GM10248 (cell line): ENCODE results near the gene NKAPL.
A peak's percentile ranks its signal among the peaks of the same experiment; 100 is the strongest.

ENCODE experiments used
- CTCF ChIA-PET: fragments of 300-600 bp; sonication (Branson Sonifier 250); formaldehyde crosslinking; extraction: SDS; loops from one replicate; lab custom pipeline; 2021; ENCODE audit warnings: antibody characterized with exemption; lab: Yijun Ruan, JAX
- POLR2A ChIA-PET: fragments of 350-650 bp; sonication (Branson Sonifier 250); formaldehyde crosslinking; extraction: SDS; loops from one replicate; lab custom pipeline; 2020; ENCODE audit warnings: antibody characterized with exemption; lab: Yijun Ruan, JAX
- DNase-seq: peaks from one replicate; pipeline ENCODE4 v3.0.0; 2012; ENCODE audit errors: extremely low spot score
- TF ChIP-seq, protein P1 (sequence below): IDR thresholded peaks from 2 replicates; pipeline ENCODE4 v1.5.1; 2012; ENCODE audit warnings: mild to moderate bottlenecking, low read depth; ENCODE audit errors: extremely low read depth, missing control alignments, control extremely low read depth

The NKAPL gene

DNA sequence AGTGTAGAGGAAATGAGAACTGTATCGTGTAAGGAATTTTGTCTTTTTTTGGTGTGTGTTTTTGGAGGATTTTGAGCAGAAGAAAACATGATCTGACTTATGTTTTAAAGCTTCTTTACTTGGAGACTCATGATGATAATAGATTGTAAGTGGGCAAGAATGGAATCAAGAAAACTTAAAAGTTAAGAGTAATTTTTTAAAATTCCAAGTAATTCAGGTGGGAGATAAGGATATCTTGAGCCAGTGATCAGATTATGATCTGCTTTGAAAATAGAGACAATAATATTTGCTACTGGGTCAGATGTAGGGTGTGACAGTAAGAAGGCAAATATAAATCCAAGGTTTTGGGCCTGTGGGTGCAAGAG lies 8.6 kb downstream of the NKAPL start:
- CTCF ChIA-PET = interaction anchor here (1.2 to 2.9 kb wide), 3 partner anchors 14 to 89 kb away, joined by 3 to 13 read pairs (median 5); partner anchors contain the start of gene PGBD1
- POLR2A ChIA-PET = interaction anchor here (0.5 to 0.9 kb wide), 2 partner anchors 68 to 393 kb away, joined by 3 read pairs; no protein-coding TSS in a partner anchor
- DNase-seq = no peak
- TF ChIP-seq, protein P1, sequence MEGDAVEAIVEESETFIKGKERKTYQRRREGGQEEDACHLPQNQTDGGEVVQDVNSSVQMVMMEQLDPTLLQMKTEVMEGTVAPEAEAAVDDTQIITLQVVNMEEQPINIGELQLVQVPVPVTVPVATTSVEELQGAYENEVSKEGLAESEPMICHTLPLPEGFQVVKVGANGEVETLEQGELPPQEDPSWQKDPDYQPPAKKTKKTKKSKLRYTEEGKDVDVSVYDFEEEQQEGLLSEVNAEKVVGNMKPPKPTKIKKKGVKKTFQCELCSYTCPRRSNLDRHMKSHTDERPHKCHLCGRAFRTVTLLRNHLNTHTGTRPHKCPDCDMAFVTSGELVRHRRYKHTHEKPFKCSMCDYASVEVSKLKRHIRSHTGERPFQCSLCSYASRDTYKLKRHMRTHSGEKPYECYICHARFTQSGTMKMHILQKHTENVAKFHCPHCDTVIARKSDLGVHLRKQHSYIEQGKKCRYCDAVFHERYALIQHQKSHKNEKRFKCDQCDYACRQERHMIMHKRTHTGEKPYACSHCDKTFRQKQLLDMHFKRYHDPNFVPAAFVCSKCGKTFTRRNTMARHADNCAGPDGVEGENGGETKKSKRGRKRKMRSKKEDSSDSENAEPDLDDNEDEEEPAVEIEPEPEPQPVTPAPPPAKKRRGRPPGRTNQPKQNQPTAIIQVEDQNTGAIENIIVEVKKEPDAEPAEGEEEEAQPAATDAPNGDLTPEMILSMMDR = no peak

DNA sequence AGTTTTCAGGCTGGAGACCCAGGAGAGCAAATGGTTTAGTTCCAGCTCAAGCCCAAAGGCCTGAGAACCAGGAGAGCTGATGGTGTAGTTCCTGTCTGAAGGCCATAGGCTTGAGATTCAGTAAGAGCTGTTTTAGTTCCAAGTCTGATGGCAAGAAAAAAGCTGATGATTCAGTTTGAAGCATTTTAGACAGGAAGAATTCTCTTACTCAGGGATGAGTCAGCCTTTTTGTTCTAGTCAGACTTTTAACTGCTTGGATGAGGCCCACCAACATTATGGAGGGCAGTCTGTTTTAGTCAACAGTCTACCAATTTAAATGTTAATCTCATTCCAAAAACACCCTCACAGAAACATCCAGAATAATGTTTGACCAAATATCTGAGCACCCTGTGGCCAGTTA lies 10.4 kb downstream of the NKAPL start:
- CTCF ChIA-PET = interaction anchor here (0.7 kb wide), 1 partner anchor 429 kb away, joined by 3 read pairs; no protein-coding TSS in a partner anchor
- TF ChIP-seq, protein P1 = no peak
- POLR2A ChIA-PET = no interaction called here
- DNase-seq = no peak

DNA sequence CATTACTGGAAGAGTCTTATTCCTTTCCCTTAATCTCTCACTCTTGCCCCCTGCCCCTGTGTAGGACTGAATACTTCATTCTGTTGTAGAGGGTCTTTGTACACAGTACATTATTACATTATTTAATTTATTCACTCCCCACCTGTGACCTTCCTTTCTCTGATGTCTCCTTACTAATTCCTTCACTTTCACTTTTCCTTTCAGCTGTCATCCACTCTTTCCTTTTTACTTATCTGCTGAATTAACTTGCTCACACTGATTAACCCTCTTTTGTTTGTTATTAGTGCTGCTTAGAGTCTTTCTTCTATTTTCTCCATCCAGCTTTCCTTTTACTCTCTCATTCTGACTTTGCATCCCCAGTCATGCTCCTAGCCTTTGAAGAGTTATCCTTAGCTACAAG lies 15.8 kb downstream of the NKAPL start:
- ChIA-PET CTCF (interaction anchor here (0.7 to 2.1 kb wide), 3 partner anchors 15 to 82 kb away, joined by 3 to 6 read pairs (median 4); partner anchors contain the start of gene ZKSCAN4), POLR2A (no interaction called here)
- DNase-seq = no peak
- TF ChIP-seq, protein P1 = no peak

DNA sequence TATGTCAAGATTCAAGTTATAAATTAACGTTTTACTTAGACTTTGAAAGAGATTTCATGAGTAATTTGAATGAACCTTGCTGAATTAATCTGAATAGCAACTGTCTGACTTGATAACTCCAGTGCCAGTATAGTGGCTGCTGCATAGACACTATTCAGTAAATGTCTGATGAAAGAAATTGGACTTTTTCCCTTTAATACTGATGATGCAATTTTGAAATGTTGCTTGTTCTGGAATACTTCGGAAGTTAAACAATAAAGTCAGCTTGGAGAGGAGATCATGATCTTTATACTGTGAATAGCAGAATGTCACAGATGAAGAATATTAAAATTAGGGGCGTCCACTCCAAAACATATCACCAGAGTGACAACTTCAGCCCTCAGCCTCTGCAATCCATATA lies 18.6 kb downstream of the NKAPL start:
- DNase-seq = no peak
- CTCF ChIA-PET = no interaction called here
- TF ChIP-seq, protein P1 = no peak
- POLR2A ChIA-PET = no interaction called here

DNA sequence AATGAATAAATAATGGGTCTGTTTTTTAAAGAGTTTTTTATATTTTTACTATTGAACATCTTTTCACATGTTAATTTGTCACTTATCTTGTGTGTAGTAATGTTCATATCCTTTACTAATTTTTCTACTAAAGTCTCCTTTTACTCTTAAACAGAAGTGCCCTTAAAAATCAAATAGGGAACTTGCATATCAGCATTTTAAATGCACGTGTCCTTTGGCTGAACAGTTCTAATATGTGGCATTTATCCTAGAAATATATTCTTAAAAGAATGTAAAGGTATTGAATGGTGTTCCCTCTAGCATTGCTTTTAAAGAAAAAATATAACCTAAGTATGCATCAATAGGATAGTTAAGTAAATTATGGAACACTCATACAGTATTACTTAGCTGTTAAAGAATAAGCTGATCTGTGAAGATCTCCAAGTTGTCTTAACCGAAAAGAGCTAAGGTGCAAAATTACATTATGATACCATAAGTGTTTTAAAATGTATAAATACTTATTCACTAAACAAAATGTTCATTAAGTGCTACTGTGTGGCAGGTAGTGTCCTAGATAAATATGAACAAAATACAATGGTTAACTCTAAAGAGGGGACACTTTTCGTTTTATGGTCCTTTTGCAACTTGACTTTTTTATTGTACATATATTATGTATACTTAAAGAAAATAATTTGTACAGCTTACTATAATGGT lies 21.6 kb downstream of the NKAPL start:
- DNase-seq = no peak
- TF ChIP-seq, protein P1 = no peak
- POLR2A ChIA-PET = interaction anchor here (1.0 kb wide), 1 partner anchor 113 kb away, joined by 3 read pairs; no protein-coding TSS in a partner anchor
- CTCF ChIA-PET = interaction anchor here (0.8 to 1.9 kb wide), 10 partner anchors 14 to 103 kb away, joined by 3 to 5 read pairs (median 3); partner anchors contain the start of gene ZSCAN26

DNA sequence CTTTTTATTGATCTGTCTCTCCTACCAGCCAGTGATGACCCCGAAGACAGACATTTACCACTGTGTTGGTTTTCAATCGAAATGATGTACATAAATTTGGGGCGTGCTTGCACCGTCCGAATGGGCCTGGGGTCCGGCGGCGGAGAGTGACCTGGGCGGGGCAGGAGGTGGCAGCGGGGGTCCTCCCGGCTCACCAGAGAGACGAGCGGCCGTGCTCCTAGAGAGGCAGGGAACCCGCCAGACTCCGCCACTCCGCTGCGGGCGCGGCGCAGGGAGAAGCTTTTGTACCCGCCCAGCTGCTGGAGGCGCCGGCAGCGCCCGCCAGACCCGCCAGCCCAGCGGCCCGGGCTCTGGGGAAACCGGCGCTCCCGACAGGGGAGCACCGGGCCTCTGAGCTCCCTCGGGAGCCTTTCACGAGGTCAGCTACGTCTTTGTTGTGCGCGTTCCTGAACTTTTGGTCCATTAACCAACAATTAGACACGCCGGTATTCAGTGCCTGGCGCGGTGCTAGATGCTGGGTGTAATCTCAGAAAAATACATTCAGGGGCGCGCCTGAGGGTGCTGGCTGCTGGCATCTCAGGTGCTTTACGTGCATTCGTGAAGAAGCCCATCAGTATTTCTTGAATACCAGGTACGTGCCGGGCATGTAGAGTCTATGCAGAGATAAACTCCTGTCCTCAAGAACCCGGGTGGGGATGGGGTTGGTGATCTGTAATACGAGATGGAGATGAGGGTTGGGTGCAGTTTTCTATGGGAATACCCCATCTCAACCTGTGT lies 22.4 kb downstream of the NKAPL start, which contains the start of gene PGBD1:
Gene PGBD1, plus strand, starts transcription at position 285 of the 777 bp plus-strand sequence. CDS start 2,242 bp downstream, outside the sequence.
- ChIA-PET CTCF (interaction anchor here (0.8 to 1.9 kb wide), 10 partner anchors 14 to 103 kb away, joined by 3 to 5 read pairs (median 3); partner anchors contain the start of gene ZSCAN26), POLR2A (interaction anchor here (0.6 to 1.0 kb wide), 2 partner anchors 54 to 113 kb away, joined by 3 read pairs; no protein-coding TSS in a partner anchor)
- peak; percentile 73 for DNase-seq
- TF ChIP-seq, protein P1 = no peak
